Nucleus accumbens (tissue), 56 donors: ENCODE data around the gene BLTP3A.
A peak's percentile ranks its signal among the peaks of the same experiment; 100 is the strongest.
"Not testable (repeated sequence)": the region's sequence is repeated elsewhere in the genome, so short reads cannot be mapped to it uniquely, and the experiment has no call there.

Source experiments
- DNase-seq, 56 donors: peaks; one replicate each; lab custom pipeline; 2025; lab: John Stamatoyannopoulos, UW

Gene BLTP3A, protein sequence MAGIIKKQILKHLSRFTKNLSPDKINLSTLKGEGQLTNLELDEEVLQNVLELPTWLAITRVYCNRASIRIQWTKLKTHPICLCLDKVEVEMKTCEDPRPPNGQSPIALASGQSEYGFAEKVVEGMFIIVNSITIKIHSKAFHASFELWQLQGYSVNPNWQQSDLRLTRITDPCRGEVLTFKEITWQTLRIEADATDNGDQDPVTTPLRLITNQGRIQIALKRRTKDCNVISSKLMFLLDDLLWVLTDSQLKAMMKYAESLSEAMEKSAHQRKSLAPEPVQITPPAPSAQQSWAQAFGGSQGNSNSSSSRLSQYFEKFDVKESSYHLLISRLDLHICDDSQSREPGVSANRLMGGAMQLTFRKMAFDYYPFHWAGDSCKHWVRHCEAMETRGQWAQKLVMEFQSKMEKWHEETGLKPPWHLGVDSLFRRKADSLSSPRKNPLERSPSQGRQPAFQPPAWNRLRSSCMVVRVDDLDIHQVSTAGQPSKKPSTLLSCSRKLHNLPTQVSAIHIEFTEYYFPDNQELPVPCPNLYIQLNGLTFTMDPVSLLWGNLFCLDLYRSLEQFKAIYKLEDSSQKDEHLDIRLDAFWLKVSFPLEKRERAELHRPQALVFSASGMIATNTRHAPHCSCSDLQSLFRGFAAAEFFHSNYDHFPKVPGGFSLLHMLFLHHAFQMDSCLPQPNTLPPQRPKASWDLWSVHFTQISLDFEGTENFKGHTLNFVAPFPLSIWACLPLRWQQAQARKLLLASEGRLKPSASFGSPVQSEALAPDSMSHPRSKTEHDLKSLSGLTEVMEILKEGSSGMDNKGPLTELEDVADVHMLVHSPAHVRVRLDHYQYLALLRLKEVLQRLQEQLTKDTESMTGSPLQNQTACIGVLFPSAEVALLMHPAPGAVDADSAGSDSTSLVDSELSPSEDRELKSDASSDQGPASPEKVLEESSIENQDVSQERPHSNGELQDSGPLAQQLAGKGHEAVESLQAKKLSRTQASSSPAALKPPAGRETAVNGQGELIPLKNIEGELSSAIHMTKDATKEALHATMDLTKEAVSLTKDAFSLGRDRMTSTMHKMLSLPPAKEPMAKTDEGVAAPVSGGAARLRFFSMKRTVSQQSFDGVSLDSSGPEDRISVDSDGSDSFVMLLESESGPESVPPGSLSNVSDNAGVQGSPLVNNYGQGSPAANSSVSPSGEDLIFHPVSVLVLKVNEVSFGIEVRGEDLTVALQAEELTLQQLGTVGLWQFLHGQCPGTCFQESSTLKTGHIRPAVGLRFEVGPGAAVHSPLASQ (N-terminal part only)

GRCh38 chr6:34791701-34792604 is at the start of gene BLTP3A:
Gene BLTP3A, plus strand, starts transcription at chr6:34792083. Its CDS starts 168 bp downstream, at chr6:34792251.
- peak in 49 of 56 donors; percentile 13 to 82 (median 62) for DNase-seq

DNA sequence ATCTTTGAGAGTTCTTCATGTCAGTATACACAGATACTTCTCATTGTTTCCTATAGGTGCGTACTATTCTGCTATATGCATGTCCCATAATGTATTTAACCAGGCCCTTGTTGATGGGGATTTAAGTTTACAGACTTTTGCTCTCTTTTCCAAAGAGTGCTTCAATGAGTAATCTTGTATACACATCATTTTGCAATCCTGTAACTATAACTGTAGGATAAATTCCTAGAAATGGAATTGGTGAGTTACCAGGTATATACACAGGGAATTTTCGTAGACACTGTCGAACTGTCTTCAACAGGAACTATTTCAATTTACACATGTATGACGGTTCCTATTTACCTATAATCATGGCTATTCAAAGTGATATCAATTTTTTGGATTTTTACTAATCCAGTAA is 49.8 kb upstream of the BLTP3A start:
- DNase-seq = no peak

DNA sequence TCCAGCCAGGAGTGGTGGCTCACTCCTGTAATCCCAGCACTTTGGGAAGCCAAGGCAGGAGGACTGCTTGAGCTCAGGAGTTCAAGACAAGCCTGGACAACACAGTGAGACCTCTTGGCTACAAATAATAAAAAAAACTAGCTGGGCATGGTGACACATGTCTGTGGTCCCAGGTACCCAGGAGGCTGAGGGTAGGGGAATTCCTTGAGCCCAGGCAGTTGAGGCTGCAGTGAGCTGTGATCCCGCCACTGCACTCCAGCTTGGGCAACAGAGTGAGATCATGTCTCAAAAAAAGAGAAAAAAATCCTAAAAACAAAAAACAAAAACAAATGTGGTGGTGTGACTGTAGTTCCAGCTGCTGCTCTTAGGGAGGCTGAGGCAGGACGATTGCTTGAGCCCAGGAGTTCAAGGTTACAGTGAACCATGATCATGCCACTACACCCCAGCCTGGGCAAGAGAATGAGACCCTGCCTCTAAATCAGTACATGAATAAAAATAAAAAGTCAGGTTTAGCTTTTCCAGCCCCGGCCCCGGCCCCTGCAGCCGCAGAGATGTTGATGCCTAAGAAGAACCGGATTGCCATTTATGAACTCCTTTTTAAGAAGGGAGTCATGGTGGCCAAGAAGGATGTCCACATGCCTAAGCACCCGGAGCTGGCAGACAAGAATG is 48.1 kb upstream of the BLTP3A start:
- no peak for DNase-seq

- DNase-seq = not testable (repeated sequence)
Measured at GRCh38 chr6:34744294-34744647, 47.6 kb upstream of the BLTP3A start.

GRCh38 chr6:34745277-34746103 is 46.4 kb upstream of the BLTP3A start:
- DNase-seq = no peak

DNA sequence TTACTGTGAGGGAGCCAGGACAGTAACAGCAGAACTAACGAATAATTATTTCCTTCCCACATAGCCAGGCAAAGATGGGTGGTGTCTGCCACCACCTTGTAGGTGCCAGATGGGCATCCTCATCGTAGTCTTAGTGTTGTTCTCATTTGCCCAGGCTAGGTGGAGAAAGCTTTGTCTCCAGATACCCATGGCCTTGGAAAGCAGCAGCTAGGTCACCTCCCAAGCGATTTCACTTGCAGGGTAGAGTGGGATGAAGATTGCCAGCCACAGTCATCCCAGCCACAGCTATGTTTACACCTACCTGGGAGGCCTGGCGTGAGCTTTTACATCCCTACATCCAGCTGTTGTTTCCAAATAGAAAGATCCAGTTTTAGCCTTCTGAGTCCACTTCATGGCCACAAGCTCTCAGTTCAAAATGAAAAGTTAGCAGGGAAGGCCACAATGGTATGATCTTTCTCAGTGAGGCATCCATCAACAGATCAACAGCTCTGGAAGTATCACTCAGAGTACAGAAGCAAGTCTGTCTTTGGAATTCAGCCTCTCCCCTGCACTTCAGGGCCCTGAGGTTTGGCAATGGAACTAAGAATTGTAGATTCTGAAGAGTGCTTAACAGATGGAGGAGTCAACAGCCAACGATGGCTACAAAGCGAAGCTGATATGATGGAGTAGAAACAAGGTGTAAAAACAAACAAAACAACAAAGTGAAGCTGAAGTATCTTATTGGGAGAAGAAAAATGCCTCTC is 45.6 kb upstream of the BLTP3A start:
- DNase-seq = no peak

GRCh38 chr6:34748757-34749156 is 43.1 kb upstream of the BLTP3A start:
- no peak for DNase-seq

DNA sequence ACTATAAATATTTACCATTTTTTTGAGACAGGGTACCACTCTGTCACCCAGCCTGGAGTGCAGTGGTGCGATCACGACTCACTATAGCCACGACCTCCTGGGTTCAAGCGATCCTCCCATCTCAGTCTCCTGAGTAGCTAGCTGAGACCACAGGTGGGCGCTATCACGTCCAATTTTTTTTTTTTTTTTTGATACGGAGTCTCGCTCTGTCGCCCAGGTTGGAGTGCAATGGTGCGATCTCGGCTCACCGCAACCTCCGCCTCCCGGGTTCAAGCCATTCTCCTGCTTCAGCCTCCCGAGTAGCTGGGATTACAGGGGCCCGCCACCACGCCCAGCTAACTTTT is 35.4 kb upstream of the BLTP3A start:
- DNase-seq = not testable (repeated sequence)

GRCh38 chr6:34757687-34758274 is 34.1 kb upstream of the BLTP3A start:
- DNase-seq = no peak

DNA sequence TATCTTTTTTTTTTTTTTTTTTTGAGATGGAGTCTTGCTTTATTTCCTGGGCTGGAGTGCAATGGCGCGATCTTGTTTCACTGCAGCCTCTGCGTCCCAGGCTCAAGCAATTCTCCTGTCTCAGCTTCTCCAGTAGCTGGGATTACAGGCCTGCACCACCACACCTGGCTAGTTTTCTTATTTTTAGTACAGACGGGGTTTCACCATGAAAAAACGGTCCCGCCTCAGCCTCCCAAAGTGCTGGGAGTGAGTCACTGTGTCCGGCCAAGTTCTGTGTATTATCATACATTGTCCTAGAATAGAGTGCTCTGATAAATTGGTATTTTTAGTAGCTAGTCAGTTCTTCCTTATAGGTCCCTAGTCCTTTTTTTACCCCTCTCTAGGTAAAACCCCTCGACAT is 31.8 kb upstream of the BLTP3A start:
- no peak for DNase-seq

DNA sequence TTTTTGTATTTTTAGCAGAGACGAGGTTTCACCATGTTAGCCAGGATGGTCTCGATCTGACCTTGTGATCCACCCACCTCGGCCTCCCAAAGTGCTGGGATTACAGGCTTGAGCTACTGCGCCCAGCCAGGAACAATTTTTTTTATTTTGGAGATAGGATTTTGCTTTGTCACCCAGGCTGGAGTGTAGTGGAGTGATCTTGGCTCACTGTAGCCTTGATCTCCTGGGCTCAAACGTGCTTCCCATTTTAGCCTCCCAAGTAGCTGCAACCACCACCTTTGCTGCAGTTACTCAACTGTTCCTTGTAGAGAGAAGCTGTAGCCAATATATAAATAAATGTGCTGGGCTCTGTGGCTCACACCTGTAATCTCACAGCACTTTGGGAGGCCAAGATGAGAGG is 30.2 kb upstream of the BLTP3A start:
- not testable (repeated sequence) for DNase-seq

DNA sequence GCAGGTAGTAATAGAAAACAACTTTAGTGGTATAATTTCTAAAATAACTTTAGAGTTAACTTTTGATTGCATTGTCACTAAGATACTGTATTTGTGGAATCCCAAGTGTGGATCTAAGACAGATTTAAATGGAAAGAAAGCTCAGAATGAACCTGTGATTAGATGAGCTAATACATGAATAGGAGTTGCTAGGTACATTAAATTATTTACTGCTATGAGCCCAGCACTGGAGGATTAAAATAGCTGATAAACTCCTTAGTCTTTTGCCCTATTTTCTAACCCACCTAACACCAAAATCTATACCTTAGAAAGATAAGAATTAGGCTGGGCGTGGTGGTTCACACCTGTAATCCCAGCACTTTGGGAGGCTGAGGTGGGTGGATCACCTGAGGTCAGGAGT is 23.7 kb upstream of the BLTP3A start:
- no peak for DNase-seq

DNA sequence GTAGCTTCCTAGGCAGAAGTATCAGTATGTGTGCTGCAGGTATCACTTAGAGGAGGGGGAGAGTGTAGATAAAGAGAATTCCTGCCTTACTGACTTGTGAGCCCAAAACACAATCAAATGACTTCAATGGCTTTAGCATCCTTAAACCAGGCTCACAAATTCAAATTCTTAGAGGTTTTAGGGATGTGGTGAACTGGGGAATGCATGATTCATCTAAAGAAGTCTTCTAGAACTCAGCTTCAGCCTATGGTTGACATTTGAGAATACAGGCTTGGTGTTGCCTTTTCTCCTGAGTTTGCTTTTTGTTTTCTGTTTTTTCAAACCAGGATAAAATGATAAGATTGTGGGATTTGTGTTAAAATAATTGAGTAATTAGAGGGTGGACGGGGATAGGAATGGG is 20.2 kb upstream of the BLTP3A start:
- no peak for DNase-seq

GRCh38 chr6:34772940-34773339 is 18.9 kb upstream of the BLTP3A start:
- no peak for DNase-seq

DNA sequence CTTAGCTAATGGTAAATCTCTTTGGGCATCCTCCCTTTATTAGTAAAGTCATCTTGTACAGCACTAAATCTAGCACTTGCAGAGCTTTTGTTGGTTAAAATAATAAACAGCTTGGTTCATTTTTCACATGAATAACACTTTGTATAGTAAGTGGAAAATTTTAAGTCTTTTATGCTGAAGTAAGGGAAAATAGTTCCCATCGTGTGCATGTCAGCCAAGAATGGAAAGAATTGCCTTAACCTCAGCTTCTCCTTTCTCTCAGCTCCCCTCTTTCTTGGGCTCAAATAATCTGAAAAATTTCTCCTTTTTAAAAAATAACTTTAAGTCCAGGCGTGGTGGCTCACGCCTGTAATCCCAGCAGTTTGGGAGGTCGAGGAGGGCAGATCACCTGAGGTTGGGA is 18.0 kb upstream of the BLTP3A start:
- DNase-seq = no peak

DNA sequence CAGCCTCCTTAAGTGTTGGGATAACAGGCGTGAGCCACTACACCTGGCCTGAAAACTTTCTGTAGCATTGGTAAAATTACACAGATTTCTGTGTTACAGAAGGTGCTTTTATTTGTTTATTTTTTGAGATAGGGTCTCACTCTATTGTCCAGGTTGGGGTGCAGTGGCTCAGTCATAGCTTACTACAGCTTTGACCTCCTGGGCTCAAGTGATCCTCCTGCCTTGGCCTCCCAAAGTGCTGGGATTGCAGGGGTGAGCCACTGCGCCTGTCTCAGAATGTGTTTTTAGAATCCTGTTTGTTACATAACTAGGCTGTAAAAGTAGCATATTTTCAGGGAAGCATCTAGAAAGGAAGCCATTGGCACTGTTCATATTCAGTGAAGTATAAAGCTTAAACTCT is 16.9 kb upstream of the BLTP3A start:
- DNase-seq = no peak

- not testable (repeated sequence) for DNase-seq
Measured at GRCh38 chr6:34785375-34785774, 6.5 kb upstream of the BLTP3A start.
